Liver (tissue), 9 donors: ENCODE results near the gene SMU1. TPM values are rescaled to one million over a fixed set of nuclear protein-coding genes. Genes with fewer than 3 reads are reported as not detected.

Experiments used
- DNase-seq: peaks from one replicate; pipeline ENCODE4 v3.0.0-alpha.2; 2017; ENCODE audit warnings: low spot score
- H3K27ac ChIP-seq, 2 donors: one replicate each; pipeline ENCODE4 v1.7.0; 2013; ENCODE audit warnings: inconsistent platforms in 2 of 2, low read length in 2 of 2, control low read depth in 1 of 2, low read depth in 1 of 2, mild to moderate bottlenecking in 1 of 2
- H3K27me3 ChIP-seq, 4 donors: one replicate each; pipeline versions ENCODE4 v1.6.1 to v1.7.0; 2013; ENCODE audit warnings: low read length in 3 of 4, inconsistent platforms in 1 of 4, mild to moderate bottlenecking in 1 of 4, moderate library complexity in 1 of 4; ENCODE audit not compliant: control insufficient read depth in 4 of 4, insufficient read depth in 4 of 4
- H3K36me3 ChIP-seq, 4 donors: one replicate each; pipeline versions ENCODE4 v1.6.1 to v1.7.0; 2013; ENCODE audit warnings: low read length in 3 of 4, mild to moderate bottlenecking in 3 of 4, low read depth in 1 of 4, moderate library complexity in 1 of 4; ENCODE audit not compliant: control insufficient read depth in 4 of 4, insufficient read depth in 3 of 4
- H3K4me1 ChIP-seq, 4 donors: one replicate each; pipeline versions ENCODE4 v1.6.1 to v1.7.0; 2013; ENCODE audit warnings: low read length in 3 of 4, mild to moderate bottlenecking in 3 of 4, moderate library complexity in 1 of 4; ENCODE audit not compliant: control insufficient read depth in 4 of 4, insufficient read depth in 4 of 4
- H3K4me3 ChIP-seq, 3 donors: one replicate each; pipeline versions ENCODE4 v1.6.1 to v1.7.0; 2013; ENCODE audit warnings: low read length in 3 of 3, control low read depth in 1 of 3, low read depth in 1 of 3, mild to moderate bottlenecking in 1 of 3
- H3K9ac ChIP-seq, 2 donors: one replicate each; pipeline ENCODE4 v1.7.0; 2013; ENCODE audit warnings: low read length in 2 of 2, mild to moderate bottlenecking in 2 of 2, moderate library complexity in 2 of 2, control low read depth in 1 of 2, low read depth in 1 of 2
- H3K9me3 ChIP-seq, 4 donors: one replicate each; pipeline versions ENCODE4 v1.6.1 to v1.7.0; 2013; ENCODE audit warnings: low read length in 3 of 4; ENCODE audit not compliant: control insufficient read depth in 4 of 4
- ATF3 ChIP-seq: IDR thresholded peaks from 2 replicates; pipeline ENCODE4 v1.6.1; 2016; ENCODE audit warnings: antibody characterized with exemption
- CTCF ChIP-seq: fragments of 150-350 bp; IDR thresholded peaks from 2 replicates; pipeline ENCODE4 v1.5.1; 2017; ENCODE audit warnings: improper control_type of control experiment, low read depth, low read length; ENCODE audit not compliant: missing input control
- EGR1 ChIP-seq, 2 donors: IDR thresholded peaks; 2 replicates each; pipeline ENCODE4 v1.6.1; 2016 to 2018; ENCODE audit warnings: antibody characterized with exemption in 2 of 2, low read depth in 2 of 2
- FOXA1 ChIP-seq: IDR thresholded peaks from 2 replicates; pipeline ENCODE4 v1.6.1; 2016; ENCODE audit warnings: antibody characterized with exemption
- FOXA2 ChIP-seq: IDR thresholded peaks from 2 replicates; pipeline ENCODE4 v1.6.1; 2016; ENCODE audit warnings: antibody characterized with exemption
- GABPA ChIP-seq, 2 donors: IDR thresholded peaks in 1 of 2; conservative IDR thresholded peaks in 1 of 2; 2 replicates each; pipeline ENCODE4 v1.6.1; 2016; ENCODE audit warnings: antibody characterized with exemption in 2 of 2, mild to moderate bottlenecking in 1 of 2, moderate library complexity in 1 of 2
- HNF4A ChIP-seq, 2 donors: conservative IDR thresholded peaks; 2 replicates each; pipeline ENCODE4 v1.6.1; 2016; ENCODE audit warnings: antibody characterized with exemption in 2 of 2, mild to moderate bottlenecking in 2 of 2
- HNF4G ChIP-seq: IDR thresholded peaks from 2 replicates; pipeline ENCODE4 v1.6.1; 2016; ENCODE audit warnings: antibody characterized with exemption
- JUND ChIP-seq, 2 donors: IDR thresholded peaks; 2 replicates each; pipeline ENCODE4 v1.6.1; 2016; ENCODE audit warnings: antibody characterized with exemption in 2 of 2
- MAX ChIP-seq: IDR thresholded peaks from 2 replicates; pipeline ENCODE4 v1.6.1; 2016; ENCODE audit warnings: antibody characterized with exemption
- NR2F2 ChIP-seq: IDR thresholded peaks from 2 replicates; pipeline ENCODE4 v1.6.1; 2016; ENCODE audit warnings: antibody characterized with exemption
- RAD21 ChIP-seq, 2 donors: IDR thresholded peaks; 2 replicates each; pipeline ENCODE4 v1.6.1; 2016; ENCODE audit warnings: antibody characterized with exemption in 2 of 2, mild to moderate bottlenecking in 2 of 2
- REST ChIP-seq: IDR thresholded peaks from 2 replicates; pipeline ENCODE4 v1.6.1; 2016; ENCODE audit warnings: antibody characterized with exemption, mild to moderate bottlenecking
- RXRA ChIP-seq, 2 donors: IDR thresholded peaks; 2 replicates each; pipeline ENCODE4 v1.6.1; 2017 to 2018; ENCODE audit warnings: antibody characterized with exemption in 2 of 2, mild to moderate bottlenecking in 1 of 2
- SP1 ChIP-seq: IDR thresholded peaks from 2 replicates; pipeline ENCODE4 v1.6.1; 2018; ENCODE audit warnings: antibody characterized with exemption, mild to moderate bottlenecking
- TAF1 ChIP-seq: conservative IDR thresholded peaks from 2 replicates; pipeline ENCODE4 v1.6.1; 2016; ENCODE audit warnings: antibody characterized with exemption, mild to moderate bottlenecking
- YY1 ChIP-seq: IDR thresholded peaks from 2 replicates; pipeline ENCODE4 v1.6.1; 2016; ENCODE audit warnings: antibody characterized with exemption, mild to moderate bottlenecking
- ZBTB33 ChIP-seq: IDR thresholded peaks from 2 replicates; pipeline ENCODE4 v1.6.1; 2016; ENCODE audit warnings: antibody characterized with exemption
- WGBS: extraction: QIAGEN DNeasy Blood & Tissue Kit; methylation state at CpG from one replicate; pipeline ENCODE4 v1.1.7; 2013; 5-methylcytosine and 5-hydroxymethylcytosine counted together
- polyA plus RNA-seq, 2 donors: library from polyadenylated mRNA; stranded (reverse) in 1 of 2; unstranded in 1 of 2; fragments of 200-250 nt in 1 of 2; fragments of >200 nt in 1 of 2; fragmentation: Nextera tagmentation in 1 of 2; extraction: Ambion mirVana in 1 of 2; gene quantifications; one replicate each; pipeline versions ENCODE4 v1.2.1 to v1.2.3, GENCODE V29; 2013 to 2015
- total RNA-seq, 2 donors: library from RNA; depleted of rRNA; stranded (reverse); fragments of >200 nt; gene quantifications; one replicate each; pipeline ENCODE4 v1.2.3, GENCODE V29; 2014
- donor health status: healthy.
- donor health status: healthy.
- donor health status: healthy.
- donor health status: healthy.
- donor health status: healthy.

SMU1 gene
- total and polyA plus RNA-seq, 4 donors, result 5.3 to 14.2 (median 9.5) TPM

- Histone ChIP-seq H3K9ac (no peak overlapping the region), H3K36me3 (peaks cover 13 to 67% (median 55%) of the 10 kb centered on the region in 4 donors), H3K27me3 (no peaks in the 10 kb centered on the region), H3K9me3 (no peaks in the 10 kb centered on the region), H3K4me3 (no peak overlapping the region), H3K27ac (no peak overlapping the region), H3K4me1 (no peaks in the 10 kb centered on the region)
- no peak for TF ChIP-seq GABPA (IDR thresholded peaks at IDR 0.05 in 1 of 2, conservative IDR thresholded peaks at IDR 0.05 in 1 of 2)
- no peak for TF ChIP-seq HNF4G
- no peak for TF ChIP-seq ZBTB33
- TF ChIP-seq MAX, result no peak
- TF ChIP-seq YY1, result no peak
- no peak for TF ChIP-seq RAD21 (IDR thresholded peaks at IDR 0.05)
- TF ChIP-seq CTCF, result no peak
- no peak for TF ChIP-seq JUND (IDR thresholded peaks at IDR 0.05)
- no peak for TF ChIP-seq EGR1 (IDR thresholded peaks at IDR 0.05; ENCODE audit: low read depth in 2 of 2)
- TF ChIP-seq SP1, result no peak
- no peak for TF ChIP-seq REST
- no peak for TF ChIP-seq ATF3
- TF ChIP-seq HNF4A (conservative IDR thresholded peaks at IDR 0.05), result no peak
- no peak for TF ChIP-seq RXRA (IDR thresholded peaks at IDR 0.05)
- no peak for TF ChIP-seq NR2F2
- no peak for TF ChIP-seq TAF1
- no peak for TF ChIP-seq FOXA1
- TF ChIP-seq FOXA2, result no peak
- DNase-seq, result no peak
- WGBS, result 75% methylated on average over 1 of the region's 1 CpG
Observed at GRCh38 chr9:33117306-33117705, 40.8 kb upstream of the SMU1 start.

- peaks cover 16 to 71% (median 59%) of the 10 kb centered on the region in 4 donors for H3K36me3 ChIP-seq
- no peak overlapping the region for H3K4me3 ChIP-seq
- no peaks in the 10 kb centered on the region for H3K4me1 ChIP-seq
- no peak overlapping the region for H3K27ac ChIP-seq
- H3K27me3 ChIP-seq, result no peaks in the 10 kb centered on the region
- 88% methylated on average over 2 of the region's 2 CpGs for WGBS
- no peak for DNase-seq
- H3K9ac ChIP-seq, result no peak overlapping the region
- H3K9me3 ChIP-seq, result no peaks in the 10 kb centered on the region
- TF ChIP-seq HNF4A (conservative IDR thresholded peaks at IDR 0.05) (no peak), YY1 (no peak), RXRA (IDR thresholded peaks at IDR 0.05) (no peak), FOXA1 (no peak), MAX (no peak), RAD21 (IDR thresholded peaks at IDR 0.05) (no peak), HNF4G (no peak), TAF1 (no peak), GABPA (IDR thresholded peaks at IDR 0.05 in 1 of 2, conservative IDR thresholded peaks at IDR 0.05 in 1 of 2) (no peak), ATF3 (no peak), CTCF (no peak), SP1 (no peak)
Observed at GRCh38 chr9:33116860-33117259, 40.4 kb upstream of the SMU1 start.
